H1 (cell line): ENCODE measurements around the gene PBX1. TPM values are rescaled to one million over a fixed set of nuclear protein-coding genes. Genes with fewer than 3 reads are reported as not detected.

ENCODE experiments used
- CTCF ChIA-PET: fragments of 300-600 bp; sonication (Branson Sonifier 250); formaldehyde crosslinking; loops from one replicate; lab custom pipeline; 2021; ENCODE audit not compliant: partially characterized antibody; lab: Charles Lee
- POLR2A ChIA-PET: fragments of 300-600 bp; sonication (Branson Sonifier 250); formaldehyde crosslinking; loops from one replicate; lab custom pipeline; 2021; ENCODE audit warnings: inconsistent platforms; ENCODE audit not compliant: partially characterized antibody; lab: Charles Lee
- DNase-seq, 2 experiments: peaks; one replicate each; pipeline versions ENCODE4 v3.0.0 to v3.0.0-alpha.2; 2010 to 2022; ENCODE audit warnings: low spot score in 2 of 2, low read depth in 1 of 2, mixed read lengths in 1 of 2
- FAIRE-seq: peaks from 2 replicates; lab custom pipeline; 2011; peaks lifted over from hg19 to GRCh38; lab: Jason Lieb, UNC
- H2AFZ ChIP-seq: 2 replicates; pipeline ENCODE4 v1.8.1; 2012; ENCODE audit warnings: low read length, inconsistent platforms
- H2AK5ac ChIP-seq: 2 replicates; pipeline ENCODE4 v1.6.1; 2013; ENCODE audit warnings: low read depth, low read length
- H2BK120ac ChIP-seq: replicated peaks from 2 replicates; pipeline ENCODE3; 2013; ENCODE audit warnings: low read depth, low read length, inconsistent platforms
- H2BK12ac ChIP-seq: 2 replicates; pipeline ENCODE4 v1.6.1; 2013; ENCODE audit warnings: low read depth, low read length
- H2BK15ac ChIP-seq: 2 replicates; pipeline ENCODE4 v1.6.1; 2013; ENCODE audit warnings: low read length
- H2BK20ac ChIP-seq: 2 replicates; pipeline ENCODE4 v1.6.1; 2013; ENCODE audit warnings: low read length
- H2BK5ac ChIP-seq: 2 replicates; pipeline ENCODE4 v1.6.1; 2013; ENCODE audit warnings: low read depth, low read length
- H3K14ac ChIP-seq: 2 replicates; pipeline ENCODE4 v1.6.1; 2013; ENCODE audit warnings: inconsistent platforms; ENCODE audit not compliant: insufficient read length
- H3K18ac ChIP-seq: 2 replicates; pipeline ENCODE4 v1.6.1; 2013; ENCODE audit warnings: low read length; ENCODE audit errors: extremely low read depth
- H3K23ac ChIP-seq: 2 replicates; pipeline ENCODE4 v1.6.1; 2013; ENCODE audit warnings: inconsistent platforms; ENCODE audit not compliant: insufficient read length
- H3K23me2 ChIP-seq: 2 replicates; pipeline ENCODE4 v1.6.1; 2013; ENCODE audit warnings: low read depth, low read length
- H3K27ac ChIP-seq: 2 replicates; pipeline ENCODE4 v1.6.1; 2011; ENCODE audit warnings: low read depth, low read length, inconsistent platforms
- H3K27me3 ChIP-seq, 4 experiments: replicated peaks in 1 of 4; 1 replicate in 1 of 4; 2 replicates in 3 of 4; pipeline versions ENCODE4 v1.6.1 to v1.8.1; 2011 to 2013; ENCODE audit warnings: low read length in 3 of 4, mild to moderate bottlenecking in 3 of 4, inconsistent platforms in 2 of 4, mixed read lengths in 2 of 4, moderate library complexity in 1 of 4; ENCODE audit not compliant: control insufficient read depth in 3 of 4, insufficient read depth in 3 of 4; ENCODE audit errors: extremely low read depth in 1 of 4
- H3K36me3 ChIP-seq, 4 experiments: 2 replicates each; pipeline versions ENCODE4 v1.6.1 to v1.8.1; 2011 to 2013; ENCODE audit warnings: mild to moderate bottlenecking in 4 of 4, low read length in 3 of 4, moderate library complexity in 2 of 4, control low read depth in 1 of 4, inconsistent platforms in 1 of 4; ENCODE audit not compliant: insufficient read depth in 4 of 4, control insufficient read depth in 2 of 4
- H3K4ac ChIP-seq: replicated peaks from 2 replicates; pipeline ENCODE3; 2013; ENCODE audit warnings: low read length, low read depth, mixed read lengths, inconsistent platforms; ENCODE audit not compliant: insufficient read length
- H3K4me1 ChIP-seq, 4 experiments: replicated peaks in 1 of 4; 1 replicate in 1 of 4; 2 replicates in 3 of 4; pipeline versions ENCODE4 v1.6.1 to v1.8.1; 2011 to 2013; ENCODE audit warnings: low read length in 3 of 4, inconsistent platforms in 2 of 4, mixed read lengths in 1 of 4; ENCODE audit not compliant: insufficient read depth in 4 of 4, control insufficient read depth in 3 of 4
- H3K4me2 ChIP-seq, 2 experiments: 2 replicates each; pipeline versions ENCODE4 v1.6.1 to v1.8.1; 2011 to 2013; ENCODE audit warnings: low read depth in 2 of 2, low read length in 2 of 2, control low read depth in 1 of 2, inconsistent platforms in 1 of 2, mild to moderate bottlenecking in 1 of 2; ENCODE audit not compliant: insufficient read depth in 1 of 2
- H3K4me3 ChIP-seq, 4 experiments: fragments of 200-600, 300-600 bp in 1 of 4; sonication (generic), shearing (Covaris generic), sonication (Bioruptor Twin) in 1 of 4; 2 replicates each; pipeline versions ENCODE4 v1.5.1 to v1.8.1; 2011 to 2016; ENCODE audit warnings: low read length in 4 of 4, low read depth in 3 of 4, control low read depth in 2 of 4, inconsistent platforms in 2 of 4, mild to moderate bottlenecking in 2 of 4, mixed read lengths in 1 of 4, moderate library complexity in 1 of 4; ENCODE audit not compliant: insufficient read depth in 2 of 4; ENCODE audit errors: extremely low read depth in 1 of 4
- H3K56ac ChIP-seq: replicated peaks from 2 replicates; pipeline ENCODE3; 2013; ENCODE audit warnings: low read depth, mild to moderate bottlenecking, mixed read lengths, low read length, inconsistent platforms; ENCODE audit not compliant: insufficient read length
- H3K79me1 ChIP-seq: 2 replicates; pipeline ENCODE4 v1.6.1; 2013; ENCODE audit warnings: low read depth, low read length, control low read depth
- H3K79me2 ChIP-seq, 2 experiments: 2 replicates each; pipeline versions ENCODE4 v1.6.1 to v1.8.1; 2012 to 2013; ENCODE audit warnings: low read length in 2 of 2, mild to moderate bottlenecking in 2 of 2, inconsistent platforms in 1 of 2; ENCODE audit not compliant: insufficient read depth in 2 of 2, control insufficient read depth in 1 of 2
- H3K9ac ChIP-seq, 4 experiments: replicated peaks in 1 of 4; 1 replicate in 1 of 4; 2 replicates in 3 of 4; pipeline versions ENCODE4 v1.6.1 to v1.8.1; 2011 to 2013; ENCODE audit warnings: low read depth in 3 of 4, low read length in 3 of 4, control low read depth in 2 of 4, mild to moderate bottlenecking in 2 of 4, moderate library complexity in 2 of 4, inconsistent platforms in 1 of 4; ENCODE audit errors: extremely low read depth in 1 of 4
- H3K9me3 ChIP-seq, 2 experiments: 2 replicates each; pipeline versions ENCODE4 v1.6.1 to v1.8.1; 2012 to 2013; ENCODE audit warnings: mild to moderate bottlenecking in 2 of 2, moderate library complexity in 2 of 2, control low read depth in 1 of 2, inconsistent platforms in 1 of 2, low read depth in 1 of 2, low read length in 1 of 2, mixed read lengths in 1 of 2; ENCODE audit not compliant: insufficient read depth in 2 of 2
- H4K20me1 ChIP-seq, 2 experiments: replicated peaks in 1 of 2; 2 replicates each; pipeline versions ENCODE3 to v1.8.1; 2011 to 2013; ENCODE audit warnings: inconsistent platforms in 2 of 2, low read length in 2 of 2, mild to moderate bottlenecking in 1 of 2; ENCODE audit not compliant: insufficient read depth in 2 of 2, control insufficient read depth in 1 of 2
- H4K5ac ChIP-seq: 2 replicates; pipeline ENCODE4 v1.6.1; 2013; ENCODE audit warnings: low read length, low read depth, mixed read lengths, inconsistent platforms; ENCODE audit not compliant: insufficient read length
- H4K8ac ChIP-seq: 2 replicates; pipeline ENCODE4 v1.8.0; 2013; ENCODE audit warnings: mild to moderate bottlenecking, moderate library complexity, low read length, inconsistent platforms; ENCODE audit not compliant: insufficient read depth; ENCODE audit errors: extremely low read depth
- H4K91ac ChIP-seq: replicated peaks from 2 replicates; pipeline ENCODE3; 2013; ENCODE audit warnings: low read length, mixed read lengths, inconsistent platforms; ENCODE audit not compliant: insufficient read length
- BCL11A ChIP-seq, 2 experiments: IDR thresholded peaks; one replicate each; pipeline ENCODE4 v1.6.1; 2011; ENCODE audit warnings: low read depth in 2 of 2, low read length in 2 of 2, mild to moderate bottlenecking in 2 of 2
- TAF7 ChIP-seq: optimal IDR thresholded peaks from 2 replicates; pipeline ENCODE3; 2011; ENCODE audit warnings: low read depth, mild to moderate bottlenecking, inconsistent platforms, low read length, moderate library complexity, borderline replicate concordance
- ZNF274 ChIP-seq: IDR thresholded peaks from 2 replicates; pipeline ENCODE4 v1.7.0; 2012; ENCODE audit warnings: low read length, borderline replicate concordance; ENCODE audit errors: extremely low read depth
- WGBS, 2 experiments: shearing (Covaris generic) in 1 of 2; methylation state at CpG; one replicate each; pipeline versions ENCODE4 v1.1.6 to v1.1.7; 2013 to 2015; ENCODE audit warnings: low lambda C conversion rate in 2 of 2, mixed read lengths in 2 of 2, inconsistent platforms in 1 of 2, low coverage in 1 of 2, missing lambda C conversion rate in 1 of 2; ENCODE audit not compliant: insufficient replicate concordance in 2 of 2, insufficient coverage in 1 of 2, insufficient read length in 1 of 2; ENCODE audit errors: extremely low coverage in 1 of 2, missing lambda C conversion rate in 1 of 2; 5-methylcytosine and 5-hydroxymethylcytosine counted together
- polyA plus RNA-seq, 7 experiments: library from polyadenylated mRNA; depleted of rRNA in 3 of 7; stranded (reverse) in 5 of 7; unstranded in 2 of 7; fragments of >200 nt in 5 of 7; fragments of 200-250 nt in 2 of 7; gene quantifications; 1 replicate in 5 of 7; 2 replicates in 1 of 7; 4 replicates in 1 of 7; pipeline versions ENCODE4 v1.2.1 to v1.2.3, GENCODE V29; 2011 to 2013; ENCODE audit warnings: missing spikeins in 2 of 7, mixed read lengths in 2 of 7
- total RNA-seq: library from RNA; stranded (reverse); fragmentation: NEBNext Ultra II Directional; extraction: Animal tissue kit (Norgen Biotek cat#: 25700); gene quantifications from 2 replicates; pipeline ENCODE4 v1.2.1, GENCODE V29; 2021
- TF ChIP-seq, protein P1 (sequence below): IDR thresholded peaks from 2 replicates; pipeline ENCODE4 v1.6.1; 2011; ENCODE audit warnings: low read depth, mild to moderate bottlenecking, low read length; ENCODE audit not compliant: insufficient read depth
- TF ChIP-seq, protein P2 (sequence below), 3 experiments: IDR thresholded peaks; 1 replicate in 2 of 3; 2 replicates in 1 of 3; pipeline versions ENCODE4 v1.5.1 to v1.6.1; 2011; ENCODE audit warnings: low read length in 3 of 3, mild to moderate bottlenecking in 3 of 3, inconsistent platforms in 2 of 3, low read depth in 1 of 3, moderate library complexity in 1 of 3; ENCODE audit not compliant: insufficient read depth in 1 of 3; ENCODE audit errors: control extremely low read depth in 1 of 3

Gene PBX1
- total and polyA plus RNA-seq, 2 of the 8 experiments (the other 6 are each of a cell fraction or from before 2014, with no cell fraction given), result 87.4 to 124 TPM

DNA sequence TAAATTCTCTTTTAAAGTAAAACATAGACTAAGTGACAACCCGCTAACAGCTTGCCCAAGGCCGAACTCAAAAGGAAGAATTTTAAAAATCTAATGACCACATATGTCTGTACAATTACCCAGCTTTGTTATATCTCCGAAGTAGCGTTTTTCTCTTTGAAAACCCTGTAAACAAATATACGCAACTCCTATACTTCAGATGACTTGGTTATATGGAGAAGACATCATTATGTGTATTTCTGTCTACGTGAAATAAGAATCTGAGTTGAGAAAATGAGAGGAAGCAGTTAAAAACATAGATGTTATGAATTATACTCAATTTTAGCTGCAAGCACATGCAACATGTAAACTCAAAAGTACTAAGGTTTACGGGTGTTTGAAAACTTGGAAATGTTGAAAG, 2.0 kb downstream of the PBX1 start:
- Histone ChIP-seq H4K5ac (peak overlapping the region; percentile 71), H4K91ac (no peak overlapping the region), H3K79me1 (no peaks in the 10 kb centered on the region), H2BK5ac (no peak overlapping the region), H3K23me2 (no peaks in the 10 kb centered on the region; the same call in 1 of the 2 replicates), H3K79me2 (peaks cover 18 to 62% of the 10 kb centered on the region in 2 experiments; a peak in 3 of 4 replicates), H2BK15ac (no peak overlapping the region), H3K27ac (no peak overlapping the region), H2BK120ac (no peak overlapping the region), H3K4me1 (peaks cover 0 to 14% (median 5%) of the 10 kb centered on the region in 4 experiments; a peak in 3 of 7 replicates), H3K4me3 (peak overlapping the region; percentile 83 to 95 (median 90)), H2AK5ac (no peak overlapping the region), H2BK20ac (no peak overlapping the region), H4K20me1 (peaks cover 2 to 24% of the 10 kb centered on the region in 2 experiments), H3K27me3 (no peaks in the 10 kb centered on the region), H3K18ac (no peak overlapping the region), H3K9me3 (no peaks in the 10 kb centered on the region), H3K4ac (no peak overlapping the region), H2AFZ (no peak overlapping the region), H4K8ac (no peak overlapping the region), H2BK12ac (no peak overlapping the region), H3K36me3 (peaks cover 0 to 8% (median 1%) of the 10 kb centered on the region in 4 experiments; a peak in 1 of 8 replicates), H3K14ac (no peak overlapping the region), H3K4me2 (peak overlapping the region; percentile 65 to 80), H3K9ac (peak overlapping the region in 1 of 4 experiments; percentile 84; a peak in 2 of 7 replicates), H3K56ac (no peak overlapping the region), H3K23ac (no peak overlapping the region)
- ChIA-PET POLR2A (interaction anchor here (0.9 to 1.9 kb wide), 4 partner anchors 9 to 19 kb away, joined by 3 to 7 read pairs (median 4); no protein-coding TSS in a partner anchor), CTCF (interaction anchor here (1.0 to 2.4 kb wide), 2 partner anchors 16 to 687 kb away, joined by 3 to 6 read pairs; no protein-coding TSS in a partner anchor)
- WGBS, 2 experiments, result 2% methylated on average over 7 of the region's 7 CpGs; no CpG with 5 or more reads in 1 of the 2 experiments
- no peak for DNase-seq
- no peak for FAIRE-seq
- TF ChIP-seq, protein P1, sequence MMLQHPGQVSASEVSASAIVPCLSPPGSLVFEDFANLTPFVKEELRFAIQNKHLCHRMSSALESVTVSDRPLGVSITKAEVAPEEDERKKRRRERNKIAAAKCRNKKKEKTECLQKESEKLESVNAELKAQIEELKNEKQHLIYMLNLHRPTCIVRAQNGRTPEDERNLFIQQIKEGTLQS, result no peak
- TF ChIP-seq ZNF274, result no peak
- TF ChIP-seq TAF7, result no peak
- TF ChIP-seq, protein P2, sequence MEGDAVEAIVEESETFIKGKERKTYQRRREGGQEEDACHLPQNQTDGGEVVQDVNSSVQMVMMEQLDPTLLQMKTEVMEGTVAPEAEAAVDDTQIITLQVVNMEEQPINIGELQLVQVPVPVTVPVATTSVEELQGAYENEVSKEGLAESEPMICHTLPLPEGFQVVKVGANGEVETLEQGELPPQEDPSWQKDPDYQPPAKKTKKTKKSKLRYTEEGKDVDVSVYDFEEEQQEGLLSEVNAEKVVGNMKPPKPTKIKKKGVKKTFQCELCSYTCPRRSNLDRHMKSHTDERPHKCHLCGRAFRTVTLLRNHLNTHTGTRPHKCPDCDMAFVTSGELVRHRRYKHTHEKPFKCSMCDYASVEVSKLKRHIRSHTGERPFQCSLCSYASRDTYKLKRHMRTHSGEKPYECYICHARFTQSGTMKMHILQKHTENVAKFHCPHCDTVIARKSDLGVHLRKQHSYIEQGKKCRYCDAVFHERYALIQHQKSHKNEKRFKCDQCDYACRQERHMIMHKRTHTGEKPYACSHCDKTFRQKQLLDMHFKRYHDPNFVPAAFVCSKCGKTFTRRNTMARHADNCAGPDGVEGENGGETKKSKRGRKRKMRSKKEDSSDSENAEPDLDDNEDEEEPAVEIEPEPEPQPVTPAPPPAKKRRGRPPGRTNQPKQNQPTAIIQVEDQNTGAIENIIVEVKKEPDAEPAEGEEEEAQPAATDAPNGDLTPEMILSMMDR (IDR thresholded peaks at IDR 0.05; ENCODE audit: control extremely low read depth in 1 of 3, insufficient read depth in 1 of 3, low read depth in 1 of 3, low read length in 3 of 3), result no peak
- TF ChIP-seq BCL11A (IDR thresholded peaks at IDR 0.05; ENCODE audit: low read depth in 2 of 2, low read length in 2 of 2), result no peak
